ENCODE data around the gene NMU. TPM values are rescaled to one million over a fixed set of nuclear protein-coding genes. Genes with fewer than 3 reads are reported as not detected.

Gene NMU
- total RNA-seq, 1 experiment from 2014 or later, result not detected

DNA sequence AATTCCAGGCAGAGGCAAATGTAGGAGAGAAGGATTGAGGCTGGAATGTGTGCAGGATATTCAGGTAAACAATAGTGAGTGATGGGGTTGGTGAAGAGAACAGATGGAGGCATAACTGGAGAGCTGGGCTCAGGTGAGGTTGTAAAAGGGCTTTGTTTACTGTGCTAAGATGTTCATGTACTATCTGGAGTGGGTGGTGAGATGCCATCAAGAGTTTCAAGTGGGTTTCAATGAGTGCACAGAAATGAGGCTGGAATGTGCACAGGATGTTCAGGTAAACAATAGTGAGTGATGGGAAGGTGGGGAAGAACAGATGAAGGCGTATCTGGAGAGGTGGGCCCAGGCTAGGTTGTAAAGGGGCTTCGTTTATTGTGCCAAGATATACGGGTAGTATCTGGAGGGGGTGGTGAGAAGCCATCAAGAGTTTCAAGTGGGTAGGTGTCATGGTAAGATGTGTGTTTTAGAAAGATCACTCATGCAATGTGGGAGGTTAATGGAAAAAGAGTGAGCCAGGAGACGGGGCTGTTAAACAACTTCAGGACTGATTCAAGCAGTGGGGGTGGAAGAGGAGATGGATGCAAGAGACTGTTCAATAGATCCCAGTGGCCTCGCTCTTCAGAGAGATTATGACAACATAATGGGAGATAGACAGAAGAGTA is 25.4 kb upstream of the NMU start:
- Mint-ChIP-seq H3K27ac (ENCODE audit: unreplicated experiment) (no peak overlapping the region), H3K36me3 (ENCODE audit: insufficient read depth, unreplicated experiment) (no peaks in the 10 kb centered on the region), H3K9me3 (ENCODE audit: unreplicated experiment) (no peaks in the 10 kb centered on the region), H3K27me3 (ENCODE audit: insufficient read depth, unreplicated experiment) (peaks cover 12% of the 10 kb centered on the region), H3K4me1 (ENCODE audit: low read depth, unreplicated experiment) (no peaks in the 10 kb centered on the region), H3K4me3 (ENCODE audit: unreplicated experiment) (no peak overlapping the region)
- Histone ChIP-seq H3K9me3 (no peaks in the 10 kb centered on the region), H3K4me3 (ENCODE audit: low read depth, low read length) (no peak overlapping the region), H3K27me3 (replicated peaks; ENCODE audit: control insufficient read depth, insufficient read depth, low read length) (no peaks in the 10 kb centered on the region), H3K36me3 (ENCODE audit: control insufficient read depth, insufficient read depth, low read length) (no peaks in the 10 kb centered on the region), H3K4me1 (no peaks in the 10 kb centered on the region)
- no peak for DNase-seq
- CTCF ChIA-PET, result no interaction called here
- TF ChIP-seq, protein P1, sequence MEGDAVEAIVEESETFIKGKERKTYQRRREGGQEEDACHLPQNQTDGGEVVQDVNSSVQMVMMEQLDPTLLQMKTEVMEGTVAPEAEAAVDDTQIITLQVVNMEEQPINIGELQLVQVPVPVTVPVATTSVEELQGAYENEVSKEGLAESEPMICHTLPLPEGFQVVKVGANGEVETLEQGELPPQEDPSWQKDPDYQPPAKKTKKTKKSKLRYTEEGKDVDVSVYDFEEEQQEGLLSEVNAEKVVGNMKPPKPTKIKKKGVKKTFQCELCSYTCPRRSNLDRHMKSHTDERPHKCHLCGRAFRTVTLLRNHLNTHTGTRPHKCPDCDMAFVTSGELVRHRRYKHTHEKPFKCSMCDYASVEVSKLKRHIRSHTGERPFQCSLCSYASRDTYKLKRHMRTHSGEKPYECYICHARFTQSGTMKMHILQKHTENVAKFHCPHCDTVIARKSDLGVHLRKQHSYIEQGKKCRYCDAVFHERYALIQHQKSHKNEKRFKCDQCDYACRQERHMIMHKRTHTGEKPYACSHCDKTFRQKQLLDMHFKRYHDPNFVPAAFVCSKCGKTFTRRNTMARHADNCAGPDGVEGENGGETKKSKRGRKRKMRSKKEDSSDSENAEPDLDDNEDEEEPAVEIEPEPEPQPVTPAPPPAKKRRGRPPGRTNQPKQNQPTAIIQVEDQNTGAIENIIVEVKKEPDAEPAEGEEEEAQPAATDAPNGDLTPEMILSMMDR (IDR thresholded peaks at IDR 0.05; ENCODE audit: insufficient read depth in 1 of 2, low read depth in 1 of 2, low read length in 1 of 2, severe bottlenecking in 1 of 2, unreplicated experiment in 1 of 2), result no peak
- POLR2A ChIA-PET, result no interaction called here
- no TSS peak for BruUV-seq (replicated peaks)
- intact Hi-C loops (cut with micrococcal nuclease; ENCODE audit: unreplicated experiment), result no loop called here

DNA sequence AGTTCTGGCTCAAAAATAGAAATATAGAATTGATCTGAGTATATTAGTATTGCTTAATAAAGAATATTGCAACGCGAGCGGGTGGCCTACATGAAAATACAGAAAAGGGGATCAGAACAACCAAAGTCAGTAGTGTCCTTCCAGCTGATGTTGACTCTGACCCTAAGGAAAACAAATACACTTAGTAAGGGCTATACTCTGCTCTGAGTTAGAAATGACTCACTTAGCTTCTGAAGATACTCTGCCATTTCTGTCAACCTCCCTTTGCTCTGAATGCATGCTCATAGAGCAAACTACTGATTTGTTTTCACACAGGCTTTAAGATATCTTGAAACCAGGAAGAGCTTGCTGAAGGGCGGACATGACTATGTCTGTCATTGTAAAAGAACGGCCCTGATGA is 22.6 kb upstream of the NMU start:
- H3K9me3 Mint-ChIP-seq (ENCODE audit: unreplicated experiment), result no peaks in the 10 kb centered on the region
- BruUV-seq (replicated peaks), result no TSS peak
- H3K27me3 Mint-ChIP-seq (ENCODE audit: insufficient read depth, unreplicated experiment), result peaks cover 12% of the 10 kb centered on the region
- intact Hi-C loops (cut with micrococcal nuclease; ENCODE audit: unreplicated experiment), result no loop called here
- no peak overlapping the region for H3K4me3 Mint-ChIP-seq (ENCODE audit: unreplicated experiment)
- no peaks in the 10 kb centered on the region for H3K27me3 ChIP-seq (replicated peaks; ENCODE audit: control insufficient read depth, insufficient read depth, low read length)
- DNase-seq, result no peak
- ChIA-PET POLR2A (no interaction called here), CTCF (interaction anchor here (0.7 kb wide), 1 partner anchor 1218 kb away, joined by 4 read pairs; no protein-coding TSS in a partner anchor)
- no peaks in the 10 kb centered on the region for H3K4me1 Mint-ChIP-seq (ENCODE audit: low read depth, unreplicated experiment)
- H3K36me3 Mint-ChIP-seq (ENCODE audit: insufficient read depth, unreplicated experiment), result no peaks in the 10 kb centered on the region
- TF ChIP-seq, protein P1 (IDR thresholded peaks at IDR 0.05; ENCODE audit: insufficient read depth in 1 of 2, low read depth in 1 of 2, low read length in 1 of 2, severe bottlenecking in 1 of 2, unreplicated experiment in 1 of 2), result no peak
- H3K36me3 ChIP-seq (ENCODE audit: control insufficient read depth, insufficient read depth, low read length), result no peaks in the 10 kb centered on the region
- no peaks in the 10 kb centered on the region for H3K9me3 ChIP-seq
- no peak overlapping the region for H3K4me3 ChIP-seq (ENCODE audit: low read depth, low read length)
- H3K4me1 ChIP-seq, result no peaks in the 10 kb centered on the region
- no peak overlapping the region for H3K27ac Mint-ChIP-seq (ENCODE audit: unreplicated experiment)

DNA sequence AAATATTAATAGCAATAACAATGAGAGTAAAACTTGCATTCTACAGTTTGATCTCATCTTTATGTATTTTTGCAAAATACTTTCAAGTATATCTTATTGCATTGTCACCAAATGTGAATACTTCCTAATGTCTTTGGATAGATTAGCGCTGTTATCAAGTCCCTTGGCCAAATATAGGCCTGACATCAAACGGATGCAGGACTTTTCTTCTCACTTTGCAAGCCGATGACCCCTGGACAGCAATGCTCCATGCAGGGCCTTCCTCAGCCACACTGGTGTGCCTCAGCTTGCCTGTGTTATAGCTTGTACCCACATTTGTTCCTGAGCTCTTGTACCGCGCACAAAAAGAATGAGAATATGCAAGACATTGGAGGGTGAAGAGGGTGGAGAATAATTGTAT is 18.0 kb upstream of the NMU start:
- H3K4me1 ChIP-seq, result no peaks in the 10 kb centered on the region
- Mint-ChIP-seq H3K9me3 (ENCODE audit: unreplicated experiment) (no peaks in the 10 kb centered on the region), H3K27me3 (ENCODE audit: insufficient read depth, unreplicated experiment) (no peaks in the 10 kb centered on the region), H3K4me3 (ENCODE audit: unreplicated experiment) (no peak overlapping the region), H3K36me3 (ENCODE audit: insufficient read depth, unreplicated experiment) (no peaks in the 10 kb centered on the region), H3K27ac (ENCODE audit: unreplicated experiment) (no peak overlapping the region), H3K4me1 (ENCODE audit: low read depth, unreplicated experiment) (no peaks in the 10 kb centered on the region)
- no peak for DNase-seq
- TF ChIP-seq, protein P1 (IDR thresholded peaks at IDR 0.05; ENCODE audit: insufficient read depth in 1 of 2, low read depth in 1 of 2, low read length in 1 of 2, severe bottlenecking in 1 of 2, unreplicated experiment in 1 of 2), result no peak
- no peaks in the 10 kb centered on the region for H3K9me3 ChIP-seq
- no peak overlapping the region for H3K4me3 ChIP-seq (ENCODE audit: low read depth, low read length)
- H3K27me3 ChIP-seq (replicated peaks; ENCODE audit: control insufficient read depth, insufficient read depth, low read length), result no peaks in the 10 kb centered on the region
- ChIA-PET POLR2A (no interaction called here), CTCF (interaction anchor here (0.5 kb wide), 1 partner anchor 1454 kb away, joined by 3 read pairs; no protein-coding TSS in a partner anchor)
- intact Hi-C loops (cut with micrococcal nuclease; ENCODE audit: unreplicated experiment), result no loop called here
- H3K36me3 ChIP-seq (ENCODE audit: control insufficient read depth, insufficient read depth, low read length), result no peaks in the 10 kb centered on the region
- no TSS peak for BruUV-seq (replicated peaks)
